ENCODE data around the gene PDE6H. TPM values are rescaled to one million over a fixed set of nuclear protein-coding genes. Genes with fewer than 3 reads are reported as not detected.
A peak's percentile ranks its signal among the peaks of the same experiment; 100 is the strongest.

Gene PDE6H
- total RNA-seq, 1 donor: not detected

- TF ChIP-seq CTCF (IDR thresholded peaks at IDR 0.05; ENCODE audit: extremely low read depth, low read depth, low read length): no peak
- no peak for DNase-seq (ENCODE audit: insufficient read length, low spot score, missing footprints)
- Histone ChIP-seq H3K9me3 (ENCODE audit: low read depth, low read length) (no peaks in the 10 kb centered on the region), H2AFZ (ENCODE audit: low read length) (peak overlapping the region; percentile 54), H3K27ac (ENCODE audit: low read depth, low read length) (no peak overlapping the region), H3K79me2 (ENCODE audit: insufficient read depth, low read length) (no peaks in the 10 kb centered on the region), H4K20me1 (ENCODE audit: insufficient read depth, low read length) (no peaks in the 10 kb centered on the region), H3K4me3 (ENCODE audit: insufficient read depth, low read length) (no peak overlapping the region), H3K36me3 (ENCODE audit: insufficient read depth, low read length) (no peaks in the 10 kb centered on the region), H3K27me3 (ENCODE audit: insufficient read depth, low read length) (no peaks in the 10 kb centered on the region), H3K4me2 (ENCODE audit: insufficient read depth, low read length) (no peak overlapping the region), H3K4me1 (ENCODE audit: insufficient read depth, low read length) (peaks cover 14% of the 10 kb centered on the region)
Measured at GRCh38 chr12:14957551-14958168, 15.2 kb upstream of the PDE6H start.

GRCh38 chr12:14958361-14959125, 14.3 kb upstream of the PDE6H start:
- no peak overlapping the region for H3K4me2 ChIP-seq (ENCODE audit: insufficient read depth, low read length)
- DNase-seq (ENCODE audit: insufficient read length, low spot score, missing footprints): no peak
- H3K27me3 ChIP-seq (ENCODE audit: insufficient read depth, low read length): no peaks in the 10 kb centered on the region
- no peak for TF ChIP-seq CTCF (IDR thresholded peaks at IDR 0.05; ENCODE audit: extremely low read depth, low read depth, low read length)
- no peak overlapping the region for H3K27ac ChIP-seq (ENCODE audit: low read depth, low read length)
- no peaks in the 10 kb centered on the region for H3K79me2 ChIP-seq (ENCODE audit: insufficient read depth, low read length)
- peaks cover 11% of the 10 kb centered on the region for H3K4me1 ChIP-seq (ENCODE audit: insufficient read depth, low read length)
- no peaks in the 10 kb centered on the region for H4K20me1 ChIP-seq (ENCODE audit: insufficient read depth, low read length)
- H3K36me3 ChIP-seq (ENCODE audit: insufficient read depth, low read length): no peaks in the 10 kb centered on the region
- no peak overlapping the region for H2AFZ ChIP-seq (ENCODE audit: low read length)
- H3K9me3 ChIP-seq (ENCODE audit: low read depth, low read length): no peaks in the 10 kb centered on the region
- H3K4me3 ChIP-seq (ENCODE audit: insufficient read depth, low read length): no peak overlapping the region

- no peak overlapping the region for H3K27ac ChIP-seq (ENCODE audit: low read depth, low read length)
- no peaks in the 10 kb centered on the region for H3K36me3 ChIP-seq (ENCODE audit: insufficient read depth, low read length)
- TF ChIP-seq CTCF (IDR thresholded peaks at IDR 0.05; ENCODE audit: extremely low read depth, low read depth, low read length): no peak
- no peak overlapping the region for H3K4me2 ChIP-seq (ENCODE audit: insufficient read depth, low read length)
- H3K4me3 ChIP-seq (ENCODE audit: insufficient read depth, low read length): no peak overlapping the region
- H3K4me1 ChIP-seq (ENCODE audit: insufficient read depth, low read length): peaks cover 11% of the 10 kb centered on the region
- H2AFZ ChIP-seq (ENCODE audit: low read length): no peak overlapping the region
- DNase-seq (ENCODE audit: insufficient read length, low spot score, missing footprints): no peak
- H3K9me3 ChIP-seq (ENCODE audit: low read depth, low read length): no peaks in the 10 kb centered on the region
- H3K27me3 ChIP-seq (ENCODE audit: insufficient read depth, low read length): no peaks in the 10 kb centered on the region
- no peaks in the 10 kb centered on the region for H3K79me2 ChIP-seq (ENCODE audit: insufficient read depth, low read length)
- no peaks in the 10 kb centered on the region for H4K20me1 ChIP-seq (ENCODE audit: insufficient read depth, low read length)
Measured at GRCh38 chr12:14959126-14959440, 13.8 kb upstream of the PDE6H start.

- DNase-seq (ENCODE audit: insufficient read length, low spot score, missing footprints): peak; percentile 21
- Histone ChIP-seq H3K4me3 (ENCODE audit: insufficient read depth, low read length) (no peak overlapping the region), H3K27me3 (ENCODE audit: insufficient read depth, low read length) (no peaks in the 10 kb centered on the region), H3K36me3 (ENCODE audit: insufficient read depth, low read length) (no peaks in the 10 kb centered on the region), H3K27ac (ENCODE audit: low read depth, low read length) (no peak overlapping the region), H3K4me1 (ENCODE audit: insufficient read depth, low read length) (peaks cover 11% of the 10 kb centered on the region), H3K9me3 (ENCODE audit: low read depth, low read length) (no peaks in the 10 kb centered on the region), H3K4me2 (ENCODE audit: insufficient read depth, low read length) (no peak overlapping the region), H4K20me1 (ENCODE audit: insufficient read depth, low read length) (no peaks in the 10 kb centered on the region), H3K79me2 (ENCODE audit: insufficient read depth, low read length) (no peaks in the 10 kb centered on the region), H2AFZ (ENCODE audit: low read length) (peak overlapping the region; percentile 39)
- no peak for TF ChIP-seq CTCF (IDR thresholded peaks at IDR 0.05; ENCODE audit: extremely low read depth, low read depth, low read length)
Measured at GRCh38 chr12:14959463-14959862, 13.4 kb upstream of the PDE6H start.
